CD4-positive, alpha-beta memory T cell (primary cell): Measurements from ENCODE around the gene VARS2. TPM values are rescaled to one million over a fixed set of nuclear protein-coding genes. Genes with fewer than 3 reads are reported as not detected.
A peak's percentile ranks its signal among the peaks of the same experiment; 100 is the strongest.
"Not testable (repeated sequence)": the region's sequence is repeated elsewhere in the genome, so short reads cannot be mapped to it uniquely, and the experiment has no call there.

ENCODE experiments used
- CTCF ChIA-PET: fragments of 350-600 bp; sonication (Branson Sonifier 250); formaldehyde crosslinking; loops from one replicate; lab custom pipeline; 2021; ENCODE audit warnings: inconsistent platforms; ENCODE audit not compliant: partially characterized antibody; lab: Charles Lee
- POLR2A ChIA-PET: fragments of 350-600 bp; sonication (Branson Sonifier 250); formaldehyde crosslinking; loops from one replicate; lab custom pipeline; 2021; ENCODE audit not compliant: partially characterized antibody; lab: Charles Lee
- DNase-seq, 5 donors: peaks; one replicate each; pipeline versions ENCODE4 v3.0.0 to v3.0.0-alpha.2; 2020 to 2022; ENCODE audit warnings: mixed read lengths in 1 of 5
- H3K27ac ChIP-seq: one replicate; pipeline ENCODE4 v1.7.0; 2013; ENCODE audit warnings: low read depth, low read length
- H3K27me3 ChIP-seq: 2 replicates; pipeline ENCODE4 v1.7.0; 2013; ENCODE audit warnings: mild to moderate bottlenecking, low read length, moderate library complexity; ENCODE audit not compliant: insufficient read depth
- H3K36me3 ChIP-seq: 2 replicates; pipeline ENCODE4 v1.7.0; 2013; ENCODE audit warnings: mild to moderate bottlenecking, low read length, moderate library complexity; ENCODE audit not compliant: insufficient read depth
- H3K4me1 ChIP-seq: 2 replicates; pipeline ENCODE4 v1.7.0; 2013; ENCODE audit warnings: mild to moderate bottlenecking, low read length, moderate library complexity; ENCODE audit not compliant: insufficient read depth
- H3K4me3 ChIP-seq, 2 donors: one replicate each; pipeline ENCODE4 v1.7.0; 2013; ENCODE audit warnings: low read length in 2 of 2, mild to moderate bottlenecking in 1 of 2
- H3K9me3 ChIP-seq, 2 donors: one replicate each; pipeline ENCODE4 v1.7.0; 2013; ENCODE audit warnings: low read length in 2 of 2, control low read depth in 1 of 2; ENCODE audit not compliant: control insufficient read depth in 1 of 2
- H3K27ac Mint-ChIP-seq, 7 donors: one replicate each; pipeline ENCODE4 v1.8.0; 2020 to 2021; ENCODE audit warnings: mixed read lengths in 7 of 7, mild to moderate bottlenecking in 6 of 7, inconsistent platforms in 3 of 7, moderate library complexity in 3 of 7
- H3K27me3 Mint-ChIP-seq, 2 donors: one replicate each; pipeline ENCODE4 v1.8.0; 2020 to 2021; ENCODE audit warnings: mixed read lengths in 2 of 2
- H3K36me3 Mint-ChIP-seq, 2 donors: one replicate each; pipeline ENCODE4 v1.8.0; 2020 to 2021; ENCODE audit warnings: mixed read lengths in 2 of 2, inconsistent platforms in 1 of 2, mild to moderate bottlenecking in 1 of 2
- H3K4me1 Mint-ChIP-seq, 4 donors: one replicate each; pipeline ENCODE4 v1.8.0; 2020 to 2021; ENCODE audit warnings: mixed read lengths in 4 of 4, mild to moderate bottlenecking in 1 of 4
- H3K4me3 Mint-ChIP-seq, 8 donors: one replicate each; pipeline ENCODE4 v1.8.0; 2020 to 2021; ENCODE audit warnings: mixed read lengths in 8 of 8, mild to moderate bottlenecking in 7 of 8, moderate library complexity in 6 of 8, inconsistent platforms in 3 of 8
- H3K9me3 Mint-ChIP-seq, 8 donors: one replicate each; pipeline ENCODE4 v1.8.0; 2020 to 2021; ENCODE audit warnings: mixed read lengths in 8 of 8, mild to moderate bottlenecking in 5 of 8, inconsistent platforms in 3 of 8, moderate library complexity in 1 of 8
- intact Hi-C: fragments of 100-400 bp; cut with micrococcal nuclease; formaldehyde crosslinking; loops from one replicate; pipeline ENCODE4 v1.15.1; 2023
- polyA plus RNA-seq, 2 donors: library from polyadenylated mRNA; unstranded; fragments of 300-500 nt; fragmentation: Illumina TruSeq; gene quantifications; one replicate each; pipeline ENCODE4 v1.2.3, GENCODE V29; 2021
- total RNA-seq, 2 experiments: library from RNA; stranded (reverse); gene quantifications; one replicate each; pipeline ENCODE4 v1.2.3, GENCODE V29; 2021

VARS2 gene
- total and polyA plus RNA-seq, 4 experiments from 2014 or later = 16.3 to 37.8 (median 26.0) TPM

DNA sequence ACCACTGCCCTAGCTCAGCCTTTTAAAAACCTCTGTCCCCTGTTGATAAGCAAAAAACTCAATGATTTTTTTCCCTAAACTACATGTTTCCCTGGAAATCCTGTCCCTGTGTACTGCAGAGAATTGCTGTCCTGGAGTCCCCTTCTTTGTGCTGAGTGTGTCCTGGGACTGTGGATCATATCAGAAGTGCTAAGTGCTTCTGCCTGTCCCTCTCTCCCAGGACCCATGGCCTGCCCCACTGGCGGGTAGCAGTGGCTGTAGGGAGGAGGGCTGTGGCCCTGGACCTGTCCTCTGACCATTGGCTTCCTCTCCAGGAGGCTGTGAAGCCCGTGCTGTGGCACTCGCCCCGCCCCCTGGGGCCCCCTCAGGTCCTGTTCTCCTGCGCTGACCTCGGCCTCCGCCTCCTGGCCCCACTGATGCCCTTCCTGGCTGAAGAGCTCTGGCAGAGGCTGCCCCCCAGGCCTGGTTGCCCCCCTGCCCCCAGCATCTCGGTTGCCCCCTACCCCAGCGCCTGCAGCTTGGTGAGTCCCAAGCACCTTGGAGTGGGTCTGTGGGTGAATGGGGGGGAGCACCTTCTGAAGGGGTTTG lies 10.1 kb downstream of the VARS2 start:
- H3K9me3 ChIP-seq, H3K27me3 Mint-ChIP-seq, H3K4me1 Mint-ChIP-seq, H3K27ac ChIP-seq, intact Hi-C loops, H3K27me3 ChIP-seq, H3K4me1 ChIP-seq, CTCF ChIA-PET, DNase-seq, H3K4me3 Mint-ChIP-seq, H3K4me3 ChIP-seq, POLR2A ChIA-PET: not testable (repeated sequence)
- Mint-ChIP-seq H3K9me3 (peaks cover 0 to 12% (median 3%) of the 10 kb centered on the region in 8 donors), H3K27ac (peak overlapping the region in 1 of 7 donors; percentile 36), H3K36me3 (peaks cover 50 to 60% of the 10 kb centered on the region in 2 donors)
- H3K36me3 ChIP-seq = peaks cover 33% of the 10 kb centered on the region

DNA sequence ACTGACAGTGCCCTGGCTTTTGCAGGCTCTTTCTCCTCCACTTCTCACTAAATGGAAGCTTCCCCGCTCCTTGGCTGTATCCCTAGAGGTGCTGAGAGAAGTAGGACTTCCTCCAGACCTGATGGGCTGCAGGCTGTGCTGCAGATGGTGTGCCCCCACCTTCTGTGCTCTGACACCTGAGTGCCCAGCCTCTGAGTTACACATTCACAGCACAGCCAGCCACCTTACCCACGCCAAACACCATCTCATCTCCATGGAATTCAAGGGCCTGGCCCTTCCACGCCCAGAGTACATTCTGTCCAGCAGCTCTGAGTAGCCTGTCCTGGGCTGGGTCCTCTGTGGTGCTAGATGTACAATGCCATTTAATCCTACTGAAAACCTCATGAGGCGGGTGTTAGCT lies 12.6 kb downstream of the VARS2 start:
- POLR2A ChIA-PET = no interaction called here
- no peak overlapping the region for H3K4me3 Mint-ChIP-seq
- CTCF ChIA-PET = interaction anchor here (1.3 kb wide), 1 partner anchor 160 kb away, joined by 4 read pairs; no protein-coding TSS in a partner anchor
- intact Hi-C loops = no loop called here
- H3K27ac ChIP-seq = no peak overlapping the region
- no peaks in the 10 kb centered on the region for H3K9me3 ChIP-seq
- no peak for DNase-seq
- no peak overlapping the region for H3K4me3 ChIP-seq
- H3K4me1 ChIP-seq = no peaks in the 10 kb centered on the region
- H3K27me3 Mint-ChIP-seq = no peaks in the 10 kb centered on the region
- peaks cover 15% of the 10 kb centered on the region for H3K36me3 ChIP-seq
- H3K9me3 Mint-ChIP-seq = peaks cover 0 to 13% (median 4%) of the 10 kb centered on the region in 8 donors
- H3K27me3 ChIP-seq = no peaks in the 10 kb centered on the region
- H3K36me3 Mint-ChIP-seq = peaks cover 36 to 37% of the 10 kb centered on the region in 2 donors
- peak overlapping the region in 1 of 7 donors; percentile 6 for H3K27ac Mint-ChIP-seq
- H3K4me1 Mint-ChIP-seq = no peaks in the 10 kb centered on the region

DNA sequence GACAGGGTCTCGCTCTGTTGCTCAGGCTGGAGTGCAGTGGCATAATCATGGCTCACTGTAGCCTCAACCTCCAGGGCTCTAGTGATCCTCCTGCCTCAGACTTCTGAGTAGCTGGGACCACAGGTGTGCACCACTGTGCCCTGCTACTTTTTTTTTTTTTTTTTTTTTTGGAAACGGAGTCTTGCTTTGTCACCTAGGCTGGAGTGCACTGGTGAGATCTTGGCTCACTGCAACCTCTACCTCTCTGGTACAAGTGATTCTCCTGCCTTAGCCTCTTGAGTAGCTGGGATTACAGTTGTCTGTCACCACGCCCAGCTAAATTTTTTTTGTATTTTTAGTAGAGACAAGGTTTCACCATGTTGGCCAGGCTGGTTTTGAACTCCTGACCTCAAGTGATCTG lies 13.0 kb downstream of the VARS2 start:
- H3K4me3 ChIP-seq, POLR2A ChIA-PET, H3K27ac Mint-ChIP-seq, H3K27me3 Mint-ChIP-seq, intact Hi-C loops, H3K27ac ChIP-seq, H3K4me1 ChIP-seq, H3K27me3 ChIP-seq, DNase-seq, H3K9me3 ChIP-seq, H3K4me3 Mint-ChIP-seq, H3K4me1 Mint-ChIP-seq: not testable (repeated sequence)
- H3K9me3 Mint-ChIP-seq = peaks cover 0 to 13% (median 4%) of the 10 kb centered on the region in 8 donors
- CTCF ChIA-PET = interaction anchor here (1.3 kb wide), 1 partner anchor 160 kb away, joined by 4 read pairs; no protein-coding TSS in a partner anchor
- H3K36me3 Mint-ChIP-seq = peaks cover 35% of the 10 kb centered on the region in 2 donors
- H3K36me3 ChIP-seq = peaks cover 11% of the 10 kb centered on the region

DNA sequence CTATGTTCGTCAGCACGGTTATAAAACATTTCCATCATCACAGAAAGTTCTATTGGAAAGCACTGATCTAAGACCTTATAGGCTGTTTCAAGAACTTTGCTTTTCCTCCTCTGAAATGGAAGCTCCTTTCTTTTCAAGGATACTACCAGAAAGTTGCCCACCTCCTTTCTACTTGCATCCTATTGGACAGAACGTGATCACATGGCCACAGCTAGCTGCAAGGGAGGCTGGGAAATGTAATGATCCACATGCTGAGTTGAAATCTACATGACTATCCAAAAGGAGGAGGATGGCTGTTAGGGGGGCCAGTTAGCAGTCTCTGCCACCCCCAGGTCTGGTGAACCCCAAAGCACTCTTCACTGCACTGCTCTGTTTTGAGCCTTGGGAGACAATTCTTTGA lies 14.6 kb downstream of the VARS2 start:
- H3K36me3 Mint-ChIP-seq = peaks cover 19 to 30% of the 10 kb centered on the region in 2 donors

DNA sequence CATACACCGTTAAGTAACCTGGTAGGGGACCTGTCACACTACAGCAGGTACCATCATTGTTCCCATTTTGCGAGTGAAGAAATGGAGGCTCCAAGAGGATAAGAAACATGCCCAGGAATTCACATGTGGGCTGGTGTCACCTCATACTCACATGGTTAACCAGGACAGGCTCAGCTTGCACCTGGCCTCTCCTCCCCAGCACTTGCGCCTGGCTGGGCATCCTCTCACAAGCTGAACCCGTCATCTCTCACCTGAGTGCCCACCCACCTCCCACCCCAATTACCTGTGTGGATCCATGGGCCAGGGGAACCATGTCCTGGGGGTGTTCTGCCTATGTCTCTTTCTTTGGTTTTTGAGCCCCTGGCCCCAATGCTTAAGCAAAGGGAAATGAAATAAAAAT lies 16.5 kb downstream of the VARS2 start:
- no peaks in the 10 kb centered on the region for H3K4me1 ChIP-seq
- H3K36me3 Mint-ChIP-seq = peaks cover 10 to 27% of the 10 kb centered on the region in 2 donors
- H3K4me3 ChIP-seq = no peak overlapping the region
- H3K4me1 Mint-ChIP-seq = peaks cover 0 to 3% (median 1%) of the 10 kb centered on the region in 4 donors
- no peak overlapping the region for H3K4me3 Mint-ChIP-seq
- ChIA-PET POLR2A (no interaction called here), CTCF (interaction anchor here (0.9 to 1.2 kb wide), 2 partner anchors 10 to 149 kb away, joined by 3 to 4 read pairs; no protein-coding TSS in a partner anchor)
- no peak for DNase-seq
- H3K9me3 Mint-ChIP-seq = peaks cover 0 to 13% (median 4%) of the 10 kb centered on the region in 8 donors
- H3K27me3 Mint-ChIP-seq = no peaks in the 10 kb centered on the region
- no peak overlapping the region for H3K27ac Mint-ChIP-seq
- intact Hi-C loops = no loop called here
- no peaks in the 10 kb centered on the region for H3K27me3 ChIP-seq
- no peaks in the 10 kb centered on the region for H3K36me3 ChIP-seq
- no peak overlapping the region for H3K27ac ChIP-seq
- no peaks in the 10 kb centered on the region for H3K9me3 ChIP-seq

More for the DNA sequence above, 14.6 kb downstream of the VARS2 start:
- no peak for DNase-seq
- Histone ChIP-seq H3K27ac (no peak overlapping the region), H3K27me3 (no peaks in the 10 kb centered on the region), H3K4me1 (no peaks in the 10 kb centered on the region), H3K4me3 (no peak overlapping the region), H3K9me3 (no peaks in the 10 kb centered on the region), H3K36me3 (no peaks in the 10 kb centered on the region)
- H3K4me3 Mint-ChIP-seq = no peak overlapping the region
- H3K4me1 Mint-ChIP-seq = no peaks in the 10 kb centered on the region
- CTCF ChIA-PET = no interaction called here
- H3K9me3 Mint-ChIP-seq = peaks cover 0 to 13% (median 4%) of the 10 kb centered on the region in 8 donors
- POLR2A ChIA-PET = no interaction called here
- intact Hi-C loops = no loop called here
- H3K27me3 Mint-ChIP-seq = no peaks in the 10 kb centered on the region
- no peak overlapping the region for H3K27ac Mint-ChIP-seq

DNA sequence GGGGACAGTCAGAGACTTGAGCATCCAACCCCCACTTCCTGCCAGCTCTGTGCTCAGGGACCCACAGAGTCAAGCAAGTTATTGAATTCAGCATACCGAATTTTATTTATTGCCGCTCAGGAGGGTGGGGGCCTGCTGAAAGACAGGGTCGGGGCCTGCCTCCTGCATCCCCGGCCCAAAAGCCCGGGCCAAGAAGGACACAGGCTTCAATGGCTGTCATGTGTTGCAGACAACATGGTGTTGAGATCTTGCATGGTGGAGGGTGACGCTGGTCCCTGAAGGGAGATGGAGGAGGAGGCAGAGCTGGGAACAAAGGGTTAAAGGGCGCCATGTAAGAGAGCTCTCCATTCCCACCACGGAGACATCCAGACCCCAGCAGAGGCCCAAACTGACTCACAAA lies 17.2 kb downstream of the VARS2 start:
- H3K9me3 Mint-ChIP-seq = peaks cover 0 to 13% (median 4%) of the 10 kb centered on the region in 8 donors
- POLR2A ChIA-PET = no interaction called here
- H3K4me3 Mint-ChIP-seq = no peak overlapping the region
- peaks cover 0 to 4% (median 1%) of the 10 kb centered on the region in 4 donors for H3K4me1 Mint-ChIP-seq
- peaks cover 8 to 25% of the 10 kb centered on the region in 2 donors for H3K36me3 Mint-ChIP-seq
- Histone ChIP-seq H3K27me3 (no peaks in the 10 kb centered on the region), H3K36me3 (no peaks in the 10 kb centered on the region), H3K27ac (no peak overlapping the region), H3K4me3 (no peak overlapping the region), H3K4me1 (no peaks in the 10 kb centered on the region), H3K9me3 (no peaks in the 10 kb centered on the region)
- DNase-seq = no peak
- H3K27ac Mint-ChIP-seq = peak overlapping the region in 2 of 7 donors; percentile 2 to 4
- no peaks in the 10 kb centered on the region for H3K27me3 Mint-ChIP-seq
- CTCF ChIA-PET = no interaction called here
- intact Hi-C loops = no loop called here

DNA sequence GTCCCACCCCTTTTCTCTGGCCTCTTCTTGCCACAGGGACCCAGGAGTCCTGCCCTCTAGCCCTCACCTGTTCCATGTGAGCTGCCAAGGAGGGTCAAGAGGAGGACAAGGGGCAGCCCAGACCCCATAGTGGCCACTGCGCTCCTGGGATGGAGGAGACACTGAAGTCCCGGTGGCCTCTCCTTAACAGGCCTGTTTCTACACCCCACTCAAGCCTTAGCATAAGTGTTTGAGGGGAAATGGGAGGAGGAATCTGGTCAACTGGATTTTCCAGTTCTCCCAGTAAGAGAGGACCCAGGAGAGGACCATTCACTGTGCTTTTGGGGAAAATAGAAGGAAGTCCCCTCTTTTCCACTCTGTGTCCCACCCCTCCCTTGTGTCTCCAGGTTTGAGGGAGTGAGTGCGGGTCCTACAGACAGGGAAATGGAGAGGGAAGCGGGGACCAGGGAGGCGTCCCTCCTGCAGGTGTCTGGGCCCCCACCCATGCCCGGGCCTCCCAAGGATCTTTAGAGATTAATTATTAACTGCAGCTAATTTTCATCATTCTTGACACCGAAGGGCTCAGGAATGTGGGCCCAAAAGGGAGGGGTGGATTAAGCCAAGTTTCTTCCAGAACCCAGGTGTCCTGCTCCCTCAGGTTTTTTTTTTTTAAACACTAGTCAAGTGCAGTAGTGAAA lies 18.1 kb downstream of the VARS2 start, which contains the start of gene SFTA2:
SFTA2 (minus strand) TSS at position 202 of the 677 bp plus-strand sequence; CDS start at position 128, 74 bp downstream.
- intact Hi-C loops = no loop called here

More for the DNA sequence above, 18.1 kb downstream of the VARS2 start, which contains the start of gene SFTA2:
- no peaks in the 10 kb centered on the region for H3K9me3 ChIP-seq
- Mint-ChIP-seq H3K27me3 (no peaks in the 10 kb centered on the region), H3K9me3 (peaks cover 0 to 13% (median 4%) of the 10 kb centered on the region in 8 donors), H3K4me3 (no peak within 1 kb of the TSS), H3K36me3 (peaks cover 3 to 16% of the 10 kb centered on the region in 2 donors), H3K4me1 (peaks cover 0 to 4% (median 1%) of the 10 kb centered on the region in 4 donors), H3K27ac (peak within 1 kb of the TSS in 3 of 7 donors; percentile 2 to 84 (median 4))
- H3K27ac ChIP-seq = no peak within 1 kb of the TSS
- no peaks in the 10 kb centered on the region for H3K36me3 ChIP-seq
- POLR2A ChIA-PET = no interaction called here
- H3K4me1 ChIP-seq = no peaks in the 10 kb centered on the region
- CTCF ChIA-PET = no interaction called here
- H3K27me3 ChIP-seq = no peaks in the 10 kb centered on the region
- H3K4me3 ChIP-seq = no peak within 1 kb of the TSS
- no peak for DNase-seq
